Measurements from ENCODE around the gene TRPM3.

TRPM3 gene

DNA sequence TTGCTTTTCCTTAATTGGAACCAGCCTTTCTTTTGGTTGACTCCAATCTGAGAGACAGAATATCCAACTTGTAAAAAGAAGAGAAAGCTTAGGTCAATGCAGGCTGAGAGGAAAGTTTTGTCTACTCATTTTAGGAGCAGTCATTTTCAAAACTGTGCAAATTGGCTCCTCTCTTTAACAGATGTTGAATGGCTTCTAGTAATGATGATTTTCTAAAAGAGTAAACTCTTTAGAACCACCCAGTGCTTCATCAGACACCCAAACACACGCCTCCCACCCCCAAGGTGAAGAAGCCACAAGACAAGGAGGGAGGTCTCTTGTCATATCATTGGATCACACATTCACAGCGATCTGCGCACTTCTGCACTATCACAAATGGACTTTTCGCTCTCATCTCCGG lies 590.7 kb downstream of the TRPM3 start:
- no peak overlapping the region for H3K4me3 ChIP-seq
- H3K27ac ChIP-seq: no peak overlapping the region

DNA sequence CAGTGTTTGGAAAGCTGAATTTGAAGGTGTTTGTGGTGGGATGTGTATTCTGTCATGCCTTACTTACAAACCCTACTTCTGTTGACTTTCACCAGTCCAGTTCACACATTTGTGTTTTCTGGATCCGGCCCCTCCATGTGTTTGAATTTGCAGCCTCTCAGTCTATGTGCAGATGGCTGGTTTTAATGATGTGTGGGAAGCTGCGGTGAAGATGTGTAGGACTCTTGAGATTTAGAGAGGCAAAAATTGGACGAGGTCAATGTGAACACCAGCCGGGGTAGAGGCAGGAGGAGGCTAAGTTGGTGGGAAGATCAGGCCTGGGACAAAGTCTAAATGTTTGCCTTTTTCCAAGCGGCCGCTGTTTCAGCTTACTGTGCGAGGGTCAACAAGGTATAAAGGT lies 591.6 kb downstream of the TRPM3 start:
- Histone ChIP-seq H3K4me3 (no peak overlapping the region), H3K27ac (no peak overlapping the region)
- no peak for DNase-seq (ENCODE audit: low spot score)
- TF ChIP-seq, protein P1, sequence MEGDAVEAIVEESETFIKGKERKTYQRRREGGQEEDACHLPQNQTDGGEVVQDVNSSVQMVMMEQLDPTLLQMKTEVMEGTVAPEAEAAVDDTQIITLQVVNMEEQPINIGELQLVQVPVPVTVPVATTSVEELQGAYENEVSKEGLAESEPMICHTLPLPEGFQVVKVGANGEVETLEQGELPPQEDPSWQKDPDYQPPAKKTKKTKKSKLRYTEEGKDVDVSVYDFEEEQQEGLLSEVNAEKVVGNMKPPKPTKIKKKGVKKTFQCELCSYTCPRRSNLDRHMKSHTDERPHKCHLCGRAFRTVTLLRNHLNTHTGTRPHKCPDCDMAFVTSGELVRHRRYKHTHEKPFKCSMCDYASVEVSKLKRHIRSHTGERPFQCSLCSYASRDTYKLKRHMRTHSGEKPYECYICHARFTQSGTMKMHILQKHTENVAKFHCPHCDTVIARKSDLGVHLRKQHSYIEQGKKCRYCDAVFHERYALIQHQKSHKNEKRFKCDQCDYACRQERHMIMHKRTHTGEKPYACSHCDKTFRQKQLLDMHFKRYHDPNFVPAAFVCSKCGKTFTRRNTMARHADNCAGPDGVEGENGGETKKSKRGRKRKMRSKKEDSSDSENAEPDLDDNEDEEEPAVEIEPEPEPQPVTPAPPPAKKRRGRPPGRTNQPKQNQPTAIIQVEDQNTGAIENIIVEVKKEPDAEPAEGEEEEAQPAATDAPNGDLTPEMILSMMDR (IDR thresholded peaks at IDR 0.05): no peak

More for the DNA sequence above, 590.7 kb downstream of the TRPM3 start:
- TF ChIP-seq, protein P1 (IDR thresholded peaks at IDR 0.05): no peak
- no peak for DNase-seq (ENCODE audit: low spot score)

DNA sequence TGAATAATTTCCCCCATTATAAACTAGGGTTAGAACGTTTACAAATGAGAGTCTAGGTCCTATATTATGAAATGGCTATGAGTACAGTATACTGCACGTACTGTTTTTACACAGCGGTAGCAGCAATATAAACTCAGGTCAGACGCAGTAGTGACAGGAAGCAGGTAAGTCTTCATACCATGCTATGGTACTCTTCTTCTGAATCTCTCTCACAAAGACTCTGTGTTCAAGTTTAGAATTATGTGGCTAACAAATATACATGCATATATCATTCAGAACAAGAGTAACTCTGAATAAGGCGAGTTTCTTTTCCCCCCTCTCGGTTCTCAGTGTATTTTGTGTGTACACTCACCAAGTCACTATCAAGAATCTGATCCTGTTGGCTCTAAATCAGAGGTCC lies 592.0 kb downstream of the TRPM3 start:
- Histone ChIP-seq H3K4me3 (no peak overlapping the region), H3K27ac (no peak overlapping the region)
- TF ChIP-seq, protein P1 (IDR thresholded peaks at IDR 0.05): no peak
- DNase-seq (ENCODE audit: low spot score): no peak

DNA sequence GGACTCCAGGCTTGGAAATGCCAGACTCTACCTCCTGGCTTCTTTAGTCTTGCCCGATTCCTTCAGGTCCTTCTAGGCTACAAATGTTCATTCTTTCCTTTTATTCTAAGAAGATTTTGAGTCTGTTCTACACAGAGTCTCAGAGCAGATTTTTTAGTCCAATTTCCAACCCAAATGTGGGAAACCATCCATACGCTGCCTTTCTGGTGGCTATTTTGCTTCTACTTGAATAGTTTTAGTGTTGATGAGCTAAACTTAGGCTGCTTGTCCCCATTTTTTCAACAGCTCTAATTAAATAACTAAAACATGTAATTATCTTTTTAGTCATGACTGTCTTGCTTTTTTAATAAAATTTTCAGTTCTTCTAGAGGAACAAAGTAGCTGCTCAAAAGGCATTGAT lies 594.5 kb downstream of the TRPM3 start:
- no peak overlapping the region for H3K27ac ChIP-seq
- TF ChIP-seq, protein P1 (IDR thresholded peaks at IDR 0.05): no peak
- no peak for DNase-seq (ENCODE audit: low spot score)
- H3K4me3 ChIP-seq: no peak overlapping the region

DNA sequence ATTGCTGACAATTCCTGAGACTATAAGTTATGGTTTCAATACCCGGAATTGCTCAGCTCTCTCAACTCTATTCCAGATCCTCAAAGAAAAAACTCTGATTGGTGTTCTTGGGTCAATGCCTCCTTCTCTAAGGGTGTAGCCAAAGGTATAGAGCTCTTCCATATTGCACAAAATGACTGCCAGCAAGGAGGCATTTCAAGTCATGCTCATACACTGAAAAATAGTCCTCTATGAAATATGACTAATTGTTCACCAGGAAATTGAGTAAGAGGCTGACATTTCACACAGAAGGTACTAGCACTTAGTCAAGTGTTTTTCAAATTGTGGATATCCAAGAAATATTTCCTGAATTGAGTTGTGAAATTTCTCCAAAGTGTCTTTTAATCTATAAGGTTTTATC lies 595.9 kb downstream of the TRPM3 start:
- H3K27ac ChIP-seq: no peak overlapping the region
- DNase-seq (ENCODE audit: low spot score): no peak
- TF ChIP-seq, protein P1 (IDR thresholded peaks at IDR 0.05): no peak
- H3K4me3 ChIP-seq: no peak overlapping the region

DNA sequence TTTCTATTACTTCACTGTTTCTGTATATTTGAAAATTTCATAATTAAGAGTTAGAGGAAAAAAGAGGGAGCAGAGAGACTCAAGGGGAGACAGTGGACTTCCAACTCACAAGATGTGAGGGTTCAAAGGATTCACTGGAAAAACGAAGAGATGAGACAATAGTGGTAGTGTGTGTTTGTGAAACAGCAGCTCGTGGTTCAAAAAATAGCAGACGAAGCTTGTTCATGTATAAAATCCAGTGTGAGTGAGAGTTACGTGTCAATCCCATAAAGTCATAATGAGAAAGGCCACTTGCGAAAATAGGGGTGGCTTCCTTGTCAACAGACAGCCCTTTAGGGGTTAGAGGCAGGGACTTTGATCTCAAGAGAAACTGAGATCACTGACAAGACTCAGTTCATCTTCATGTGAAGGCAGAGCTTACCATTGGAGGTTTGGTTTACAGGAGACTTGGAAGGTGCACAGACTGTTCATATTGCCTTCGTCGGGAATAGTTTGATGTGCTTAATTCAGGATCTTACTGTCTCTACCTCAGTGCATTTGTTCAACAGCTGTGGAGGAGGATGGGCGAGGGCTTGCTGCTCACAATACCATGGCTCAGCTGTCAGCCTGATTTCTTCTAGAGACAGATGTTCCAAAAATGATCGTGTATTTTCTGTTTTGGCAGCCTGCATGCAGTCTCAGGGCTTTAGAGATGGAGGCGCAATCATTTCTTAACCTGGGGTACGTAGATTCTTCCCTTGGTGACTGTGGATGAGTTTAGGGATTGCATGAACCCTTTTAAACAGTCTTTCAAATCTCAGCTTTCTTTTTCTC lies 601.3 kb downstream of the TRPM3 start:
- TF ChIP-seq, protein P1 (IDR thresholded peaks at IDR 0.05): no peak
- DNase-seq (ENCODE audit: low spot score): no peak
- Histone ChIP-seq H3K4me3 (no peak overlapping the region), H3K27ac (no peak overlapping the region)

DNA sequence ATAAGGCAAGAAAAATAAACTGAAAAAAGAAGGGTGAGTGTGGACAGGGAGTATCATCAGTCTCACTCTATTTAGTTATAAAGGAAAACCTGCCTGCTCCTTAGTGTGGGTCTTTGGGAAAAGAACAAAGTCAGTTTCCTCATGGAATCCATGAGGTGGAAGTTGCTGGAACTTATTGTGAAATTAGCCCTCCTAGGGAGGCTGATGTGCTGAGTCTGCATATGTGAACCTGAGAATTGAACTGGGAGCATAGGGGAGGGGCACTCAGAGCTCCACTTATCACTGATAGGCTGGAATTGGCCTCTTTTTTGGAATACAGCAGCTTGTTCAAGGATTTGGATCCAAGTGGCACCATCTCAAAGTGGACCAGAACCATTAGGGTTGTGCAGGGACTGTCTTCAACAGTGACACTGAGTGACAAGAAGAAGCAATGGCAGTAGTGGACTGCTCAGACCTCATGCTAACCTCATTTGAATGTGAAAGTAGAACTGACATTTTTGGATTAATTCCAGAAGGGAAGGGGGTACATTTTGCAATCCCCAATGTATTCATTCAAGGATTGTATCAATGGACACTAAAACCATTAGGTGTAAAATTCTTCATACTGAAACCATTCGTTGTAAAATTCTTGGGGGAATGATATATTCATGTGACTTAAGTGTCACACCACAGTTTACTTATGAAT lies 603.4 kb downstream of the TRPM3 start:
- TF ChIP-seq, protein P1 (IDR thresholded peaks at IDR 0.05): no peak
- no peak for DNase-seq (ENCODE audit: low spot score)
- no peak overlapping the region for H3K4me3 ChIP-seq
- no peak overlapping the region for H3K27ac ChIP-seq

Measured in coronary artery (tissue), 2 donors.